Peyer's patch (tissue), 4 donors: Measurements from ENCODE around the gene OGFOD1.

Experiments
- CTCF ChIP-seq, 6 experiments: fragments of 450-650 bp in 4 of 6; fragments of 200-600 bp in 2 of 6; sonication (generic) in 1 of 6; IDR thresholded peaks; one replicate each; pipeline ENCODE4 v1.5.1; 2017 to 2019; ENCODE audit warnings: antibody characterized with exemption in 6 of 6, mild to moderate bottlenecking in 3 of 6, moderate library complexity in 1 of 6
- POLR2A ChIP-seq, 2 donors: fragments of 450-650 bp; IDR thresholded peaks; one replicate each; pipeline ENCODE4 v1.5.1; 2017; ENCODE audit warnings: antibody characterized with exemption in 2 of 2, mild to moderate bottlenecking in 2 of 2, moderate library complexity in 2 of 2

DNA sequence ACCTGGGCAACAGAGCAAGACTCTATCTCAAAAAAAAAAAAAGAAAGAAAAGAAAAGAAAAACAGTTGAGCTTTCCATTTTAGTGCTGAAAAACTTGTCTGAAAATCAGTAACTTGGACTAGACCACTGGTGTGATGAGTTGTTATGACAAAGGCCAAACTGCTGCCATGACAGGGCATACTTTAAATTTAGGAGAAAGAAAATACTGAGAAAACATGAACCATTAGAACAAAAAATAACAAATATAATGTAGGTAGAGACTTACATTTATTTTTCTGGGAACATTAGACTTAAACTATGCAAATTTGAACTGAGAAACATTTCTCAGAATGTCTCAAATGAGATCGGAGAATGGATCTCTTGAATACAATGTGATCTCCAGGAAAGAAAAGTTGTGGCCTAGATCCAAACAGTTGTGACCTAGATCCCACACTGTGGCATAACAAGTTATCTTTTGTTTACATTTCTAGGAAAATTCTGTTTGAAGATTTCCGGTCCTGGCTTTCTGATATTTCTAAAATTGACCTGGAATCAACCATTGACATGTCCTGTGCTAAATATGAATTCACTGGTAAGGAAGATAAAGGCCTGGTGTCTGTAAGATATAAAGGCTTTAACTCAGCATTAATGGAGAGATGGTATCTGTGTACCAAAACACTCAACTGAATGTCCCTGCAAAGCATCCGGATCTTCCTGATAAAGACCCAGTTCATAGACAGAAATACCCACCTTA, 10.9 kb downstream of the OGFOD1 start:
- no peak for TF ChIP-seq CTCF (IDR thresholded peaks at IDR 0.05)
- TF ChIP-seq POLR2A (IDR thresholded peaks at IDR 0.05) = no peak
